NCI-H1092 (cell line): ENCODE measurements around the gene STK32B.
"Not testable (repeated sequence)": the region's sequence is repeated elsewhere in the genome, so short reads cannot be mapped to it uniquely, and the experiment has no call there.

ENCODE experiments used
- DNase-seq: peaks from one replicate; lab custom pipeline; 2025; lab: John Stamatoyannopoulos, UW

Gene STK32B

DNA sequence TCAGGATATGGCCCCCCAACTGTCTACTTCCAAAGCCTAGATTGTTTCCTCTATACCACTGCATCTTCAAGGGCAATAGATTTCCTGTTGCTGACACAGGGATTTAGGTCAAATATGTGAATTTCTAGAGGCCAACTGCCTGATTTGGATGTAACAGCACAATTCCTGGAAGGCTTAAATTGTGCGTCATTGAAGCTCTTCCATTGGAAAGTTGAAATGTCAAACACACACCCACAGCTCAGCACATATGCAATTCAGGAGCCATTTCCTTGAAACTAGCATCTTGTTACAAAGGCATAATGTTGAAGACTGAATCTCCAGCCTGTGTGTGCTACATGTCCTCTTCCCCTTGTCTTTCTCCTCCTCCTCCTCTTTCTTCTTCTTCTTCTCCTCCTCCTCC, 158.6 kb downstream of the STK32B start:
- DNase-seq: no peak

DNA sequence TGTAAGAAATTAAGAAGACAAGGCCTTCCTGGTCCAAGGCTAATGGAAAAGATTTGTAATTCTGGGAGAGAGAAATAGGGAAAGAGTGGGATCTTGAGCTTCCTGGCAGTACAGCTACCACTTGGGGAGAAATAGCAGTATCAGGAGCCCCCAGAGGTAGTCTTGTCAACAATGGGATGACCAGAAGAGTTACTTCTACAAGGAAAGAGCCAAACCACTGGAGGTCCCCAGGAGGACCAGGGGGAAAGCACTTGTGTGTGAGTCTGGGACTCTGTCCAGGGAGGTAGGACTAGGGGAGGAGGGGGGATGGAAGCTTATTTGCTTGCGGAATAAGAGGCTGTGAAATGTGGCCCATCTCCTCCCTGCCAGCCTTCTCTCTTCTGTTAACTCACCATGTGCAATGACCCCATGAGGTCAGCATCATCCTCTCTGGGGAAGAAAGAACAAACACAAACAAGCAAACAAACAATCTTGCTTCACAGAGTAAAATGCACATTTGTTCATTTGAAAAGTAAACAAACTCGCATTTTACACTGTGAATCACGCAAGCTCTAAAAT, 160.1 kb downstream of the STK32B start:
- no peak for DNase-seq

DNA sequence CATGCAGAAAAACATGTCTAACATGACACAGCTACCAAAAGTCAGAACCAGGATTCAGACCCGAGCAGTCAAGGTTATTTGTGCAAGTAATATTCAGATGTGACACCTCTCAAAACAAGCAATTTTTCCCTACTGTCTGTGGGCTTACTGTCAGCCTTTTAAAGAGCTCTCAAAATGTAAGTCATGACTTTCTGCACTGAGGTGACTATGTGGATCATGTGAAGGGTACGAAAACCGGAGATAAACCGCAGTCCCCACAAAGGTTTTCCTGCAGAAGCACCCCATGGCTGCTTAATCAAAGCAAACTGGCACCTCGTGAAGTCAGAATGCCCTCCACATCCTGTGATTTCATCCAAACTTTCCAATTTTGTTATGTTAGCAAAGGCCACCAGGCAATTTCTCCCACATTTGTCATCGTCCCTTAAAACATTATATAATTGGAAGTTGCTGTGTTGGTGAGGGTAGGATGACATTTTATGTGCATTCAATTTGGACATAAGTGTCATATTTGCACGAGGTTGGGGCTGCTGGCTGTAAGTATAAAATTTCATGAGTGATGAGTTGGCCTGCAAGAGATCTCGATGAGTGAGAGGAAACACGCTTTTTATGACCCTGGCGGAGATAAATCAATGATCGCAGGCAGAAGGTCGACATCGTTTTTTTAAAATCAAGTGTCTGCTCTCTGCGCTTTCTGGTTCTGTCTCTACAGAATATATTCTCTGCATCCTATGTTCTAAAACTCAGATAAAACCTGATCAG, 161.2 kb downstream of the STK32B start:
- DNase-seq: peak; percentile 29

DNA sequence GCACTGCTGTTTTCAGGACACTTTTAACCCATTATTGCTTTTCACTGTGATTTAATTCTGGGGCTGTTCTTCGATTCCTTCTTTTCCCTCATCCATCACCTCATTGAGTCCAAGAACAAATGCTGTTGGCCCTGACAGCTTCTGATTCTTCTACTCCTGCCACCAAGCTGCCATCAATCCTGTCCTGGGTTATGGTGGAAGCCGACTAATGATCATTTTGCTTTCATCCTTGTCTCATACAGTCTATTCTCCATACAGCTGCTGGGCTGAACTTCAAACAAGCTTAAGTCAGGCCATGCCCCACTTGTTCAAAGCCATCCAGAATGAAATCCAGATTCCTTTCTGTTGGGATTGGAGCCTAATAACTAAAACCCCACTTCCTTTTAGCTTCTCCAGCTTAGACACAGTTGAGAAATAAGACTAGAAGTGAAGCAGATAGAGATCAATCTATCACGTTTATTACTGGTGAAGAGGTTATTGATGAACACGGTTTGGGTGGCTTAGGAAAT, 161.9 kb downstream of the STK32B start:
- DNase-seq: peak; percentile 11

DNA sequence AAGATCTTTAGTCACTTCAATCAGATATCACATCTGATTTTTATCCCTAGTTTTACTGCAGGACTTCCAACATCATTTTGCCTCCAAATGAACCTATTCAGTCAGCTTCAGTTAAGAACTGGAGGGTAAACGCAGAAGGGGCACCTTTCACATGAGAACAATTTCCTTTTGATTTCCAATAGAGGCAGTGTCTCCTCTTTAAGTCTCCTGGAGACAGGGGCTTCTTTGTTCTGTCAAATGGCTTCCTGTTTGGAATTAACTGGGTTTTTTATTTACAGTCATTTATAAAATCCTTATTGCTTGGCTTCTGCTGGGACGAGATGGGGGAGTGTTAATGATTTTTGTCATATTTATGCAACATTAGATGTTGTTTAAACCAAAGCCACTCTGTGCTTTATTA, 164.0 kb downstream of the STK32B start:
- no peak for DNase-seq

DNA sequence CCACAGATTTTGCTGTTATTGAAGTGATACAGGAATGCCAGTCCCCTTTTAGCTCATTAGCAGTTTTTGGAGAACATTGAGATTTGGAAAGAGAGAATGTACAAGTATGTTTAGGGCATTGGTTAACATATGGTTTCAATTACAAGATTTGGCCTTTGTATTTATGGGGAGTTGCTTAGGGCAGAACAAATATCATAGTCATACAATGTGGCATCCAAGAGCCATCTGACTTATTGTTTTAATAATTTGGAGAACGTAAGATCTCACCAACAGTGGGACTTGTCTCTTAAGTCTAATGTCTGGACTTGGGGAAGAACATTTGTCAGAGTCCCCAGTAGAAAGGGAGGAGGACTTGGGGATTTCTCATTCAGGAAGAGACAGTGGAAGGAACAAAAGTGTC, 166.1 kb downstream of the STK32B start:
- no peak for DNase-seq

DNA sequence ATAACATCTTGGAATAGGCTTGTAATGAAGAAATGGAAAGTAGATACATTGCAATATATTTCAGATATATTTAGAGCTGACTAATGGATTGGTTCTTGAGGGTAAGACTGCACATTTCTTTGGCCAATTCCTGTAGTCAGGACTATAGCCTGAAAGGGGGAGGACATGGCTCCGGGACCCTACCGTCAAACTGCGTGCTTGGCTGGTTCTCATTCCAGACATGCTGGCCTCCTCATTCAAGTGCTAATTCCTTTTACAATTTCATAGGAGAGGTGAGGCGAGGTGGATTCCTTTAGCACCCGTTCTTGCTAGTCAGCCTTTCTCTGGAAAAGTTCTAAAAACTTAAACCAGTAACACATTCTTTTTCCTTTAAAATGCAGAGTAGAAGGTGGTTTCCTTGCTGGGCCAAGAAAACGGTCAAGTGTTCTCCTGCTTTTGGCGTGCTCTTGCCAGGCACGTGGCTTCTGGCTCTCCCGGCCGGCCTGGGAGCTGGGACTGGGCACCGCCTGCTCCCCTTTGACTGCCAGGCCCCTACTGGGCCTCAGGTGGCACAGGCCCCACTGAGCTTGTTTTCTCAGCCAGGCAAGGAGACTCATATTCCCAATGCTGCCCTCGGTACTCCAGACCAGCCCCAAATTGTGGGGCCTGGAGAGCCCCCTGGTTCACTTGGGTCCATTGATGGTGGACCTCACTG, 167.2 kb downstream of the STK32B start:
- DNase-seq: no peak

DNA sequence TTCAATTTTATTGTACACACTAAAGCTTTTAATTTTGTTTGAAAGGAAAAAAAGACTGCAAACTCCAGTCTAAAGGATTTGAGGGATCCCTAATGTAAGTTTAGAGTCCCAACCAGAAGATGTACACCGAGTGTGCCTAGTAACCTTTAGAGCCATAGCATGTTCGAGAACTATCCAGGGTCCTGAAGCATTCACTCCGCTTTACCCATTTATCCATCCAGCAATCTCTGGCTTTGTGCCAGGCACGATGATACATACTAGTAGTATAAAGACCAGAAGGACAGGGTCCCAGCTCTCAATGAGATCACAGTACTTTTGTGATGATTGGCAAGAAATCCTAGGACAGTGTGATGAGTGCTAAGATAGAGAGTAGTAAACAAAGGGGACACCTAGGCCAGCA, 168.7 kb downstream of the STK32B start:
- DNase-seq: no peak

DNA sequence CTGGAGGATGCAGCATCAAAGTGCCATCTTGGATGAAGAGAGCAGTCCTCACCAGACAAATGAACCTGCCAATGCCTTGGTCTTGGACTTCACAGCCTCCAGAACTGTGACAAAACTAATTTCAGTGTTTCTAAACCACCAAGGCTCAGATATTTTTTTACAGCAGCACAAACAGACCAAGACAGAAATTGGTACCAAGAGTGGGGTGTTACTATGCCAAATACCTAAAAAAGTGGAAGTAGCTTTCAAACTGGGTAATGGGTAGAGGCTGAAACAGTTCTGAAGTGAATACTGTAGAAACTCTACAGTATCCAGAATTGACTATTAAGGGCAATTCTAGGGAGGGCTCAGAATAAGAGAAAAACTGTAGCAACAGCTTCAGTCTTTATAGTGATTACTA, 170.8 kb downstream of the STK32B start:
- DNase-seq: no peak

DNA sequence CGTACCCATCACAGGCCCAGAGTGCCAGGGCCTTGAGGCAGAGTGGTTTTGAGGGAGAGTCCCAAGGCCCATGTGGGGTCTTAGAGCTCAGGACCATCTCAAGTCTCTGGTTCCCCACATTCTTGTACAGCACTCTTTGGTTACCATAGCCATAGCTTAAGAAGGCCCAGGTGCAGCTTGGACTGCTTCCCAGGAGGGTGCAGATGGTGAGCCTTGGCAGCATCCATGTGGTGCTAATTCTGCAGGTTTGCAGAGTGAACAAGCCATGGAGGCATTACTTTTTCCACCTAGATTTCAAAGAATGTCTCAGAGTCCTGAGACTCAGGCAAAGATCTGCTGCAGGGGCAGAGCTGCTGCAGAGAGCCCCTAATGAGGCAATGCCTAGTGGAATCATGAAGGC, 171.7 kb downstream of the STK32B start:
- DNase-seq: no peak

DNA sequence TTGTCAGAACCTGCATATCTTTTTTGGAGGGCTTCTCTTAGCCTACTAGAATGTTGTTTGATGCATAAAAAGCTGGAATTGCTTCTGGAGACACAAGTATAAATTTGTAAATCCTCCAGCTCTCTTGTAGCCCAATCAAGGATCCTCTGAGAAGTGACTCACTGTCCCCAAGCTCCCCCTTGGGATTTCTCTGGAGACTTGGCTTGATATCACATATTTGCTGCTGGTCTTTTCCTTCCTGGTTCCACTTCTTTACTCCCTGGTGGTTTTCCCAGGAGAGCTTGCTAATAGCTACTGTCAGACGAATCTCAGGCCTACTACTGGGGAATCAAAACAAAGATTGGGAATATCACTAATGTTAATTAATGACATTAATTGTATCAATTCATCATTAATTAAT, 173.1 kb downstream of the STK32B start:
- DNase-seq: no peak

DNA sequence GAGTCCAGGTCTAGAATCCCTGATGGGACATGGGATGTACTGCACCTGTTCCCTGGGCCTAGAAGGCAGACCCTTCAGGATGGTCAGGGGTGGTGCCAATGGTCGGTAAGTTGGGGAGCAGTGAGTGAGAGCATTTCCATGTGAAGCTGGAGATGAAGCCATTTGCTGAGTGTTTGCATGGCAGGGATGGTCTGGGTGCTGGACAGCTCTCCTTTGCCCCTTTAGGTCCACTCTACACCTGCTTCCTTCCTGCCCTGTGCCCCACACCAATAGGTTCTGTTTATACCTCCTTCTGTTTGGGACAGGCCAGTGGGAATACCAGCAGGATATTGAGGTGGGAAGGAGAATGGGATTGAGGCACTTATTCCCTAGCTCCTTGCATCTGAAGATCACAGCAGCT, 181.3 kb downstream of the STK32B start:
- DNase-seq: no peak

DNA sequence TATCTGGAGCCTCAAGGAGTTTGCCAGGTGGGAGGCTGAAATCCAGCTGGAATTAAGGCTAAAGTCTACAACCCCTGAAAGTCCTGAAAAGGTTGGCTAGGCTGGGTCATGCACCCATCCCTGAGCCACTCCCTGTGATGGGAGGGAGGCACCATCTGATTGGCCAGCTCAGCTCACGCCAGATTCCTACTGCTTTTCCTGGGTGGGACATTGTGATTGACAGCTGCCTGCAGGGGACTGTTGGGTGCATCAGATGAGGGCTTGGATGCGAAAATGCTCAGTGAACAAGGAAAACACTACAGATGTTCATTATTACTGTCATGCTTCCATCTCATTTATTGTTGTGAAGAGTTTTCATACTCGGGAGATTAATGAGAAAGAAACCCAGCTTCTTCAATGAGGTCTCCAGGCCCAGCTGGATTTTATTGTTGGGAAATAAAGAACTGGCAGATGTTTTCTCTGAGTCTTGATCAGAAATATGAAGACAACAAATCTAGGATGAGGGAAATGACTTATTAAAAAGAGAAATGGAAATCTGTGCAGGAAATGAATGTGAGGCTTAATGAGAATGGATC, 185.9 kb downstream of the STK32B start:
- DNase-seq: no peak

DNA sequence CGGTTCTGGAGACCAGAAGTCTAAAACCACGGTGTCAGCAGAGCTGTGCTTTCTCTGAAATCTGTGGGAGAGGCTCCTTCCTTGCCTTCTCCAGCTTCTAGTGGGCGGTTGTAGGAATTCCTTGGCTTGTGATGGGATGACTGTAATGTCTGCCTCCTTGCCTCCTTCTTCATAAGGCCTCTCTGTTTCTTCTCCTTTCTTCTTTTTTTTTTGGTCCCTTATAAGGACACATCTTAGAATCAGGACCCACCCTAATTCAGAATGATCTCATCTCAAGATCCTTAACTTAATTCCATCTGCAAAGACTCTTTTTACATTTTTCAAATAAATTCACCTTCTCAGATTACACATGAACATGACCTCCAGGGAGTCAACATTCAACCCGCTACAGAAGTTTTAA, 186.9 kb downstream of the STK32B start:
- no peak for DNase-seq

DNA sequence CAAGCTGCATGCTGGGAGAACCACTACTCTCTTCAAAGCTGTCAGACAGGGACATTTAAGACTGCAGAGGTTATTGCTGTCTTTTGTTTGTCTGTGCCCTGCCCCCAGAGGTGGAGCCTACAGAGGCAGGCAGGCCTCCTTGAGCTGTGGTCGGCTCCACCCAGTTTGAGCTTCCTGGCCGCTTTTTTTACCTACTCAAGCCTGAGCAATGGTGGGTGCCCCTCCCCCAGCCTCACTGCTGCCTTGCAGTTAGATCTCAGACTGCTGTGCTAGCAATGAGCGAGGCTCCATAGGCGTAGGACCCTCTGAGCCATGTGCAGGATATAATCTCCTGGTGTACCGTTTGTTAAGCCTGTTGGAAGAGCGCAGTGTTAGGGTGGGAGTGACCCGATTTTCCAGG, 195.8 kb downstream of the STK32B start:
- not testable (repeated sequence) for DNase-seq

DNA sequence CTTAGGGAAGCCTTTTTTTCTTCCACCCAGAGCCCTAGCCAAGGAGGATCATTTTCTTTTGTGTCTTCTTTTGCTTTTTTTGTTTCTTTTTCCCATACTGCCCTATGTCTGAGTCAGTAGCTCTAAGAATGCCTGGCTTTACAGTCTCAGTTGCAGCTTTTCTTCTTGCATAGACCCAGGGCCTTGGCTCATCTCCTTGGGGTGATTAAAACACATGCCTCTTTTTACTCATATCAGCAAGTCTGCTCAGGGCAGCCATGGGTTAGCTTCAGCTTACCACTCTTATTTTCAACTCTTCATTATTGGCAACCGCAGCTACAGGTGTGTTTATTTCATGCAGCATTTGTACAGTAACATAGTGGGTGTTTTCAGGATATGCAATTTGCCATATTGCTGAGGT, 196.5 kb downstream of the STK32B start:
- DNase-seq: no peak

DNA sequence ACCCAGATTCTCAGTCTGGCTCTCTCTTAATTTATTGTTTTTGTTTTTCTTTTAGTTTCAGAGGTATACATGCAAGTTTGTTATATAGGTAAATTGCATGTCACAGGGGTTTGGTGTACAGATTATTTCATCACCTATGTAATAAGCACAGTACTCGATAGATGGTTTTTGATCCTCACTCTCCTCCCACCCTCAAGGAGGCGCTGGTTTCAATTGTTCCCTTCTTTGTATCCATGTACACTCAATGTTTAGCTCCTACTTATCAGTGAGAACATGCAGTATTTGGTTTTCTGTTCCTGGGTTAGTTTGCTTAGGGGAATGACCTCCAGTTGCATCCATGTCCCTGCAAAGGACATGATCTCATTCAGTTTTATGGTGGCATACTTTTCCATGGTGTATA, 198.4 kb downstream of the STK32B start:
- DNase-seq: no peak

DNA sequence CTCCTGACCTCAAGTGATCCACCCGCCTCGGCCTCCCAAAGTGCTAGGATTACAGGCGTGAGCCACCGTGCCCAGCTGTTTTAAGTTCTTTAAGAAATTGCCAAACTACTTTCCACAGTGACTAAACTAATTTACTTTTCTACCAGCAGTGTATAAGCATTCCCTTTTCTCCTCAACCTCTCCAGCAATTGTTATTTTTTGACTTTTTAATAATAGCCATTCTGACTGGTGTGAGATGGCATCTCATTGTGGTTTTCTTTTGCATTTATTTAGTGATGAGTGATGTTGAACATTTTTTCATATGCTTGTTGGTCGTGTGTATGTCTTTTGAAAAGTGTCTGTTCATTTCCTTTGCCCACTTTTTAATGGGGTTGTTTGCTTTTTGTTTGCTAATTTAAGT, 199.3 kb downstream of the STK32B start:
- not testable (repeated sequence) for DNase-seq

DNA sequence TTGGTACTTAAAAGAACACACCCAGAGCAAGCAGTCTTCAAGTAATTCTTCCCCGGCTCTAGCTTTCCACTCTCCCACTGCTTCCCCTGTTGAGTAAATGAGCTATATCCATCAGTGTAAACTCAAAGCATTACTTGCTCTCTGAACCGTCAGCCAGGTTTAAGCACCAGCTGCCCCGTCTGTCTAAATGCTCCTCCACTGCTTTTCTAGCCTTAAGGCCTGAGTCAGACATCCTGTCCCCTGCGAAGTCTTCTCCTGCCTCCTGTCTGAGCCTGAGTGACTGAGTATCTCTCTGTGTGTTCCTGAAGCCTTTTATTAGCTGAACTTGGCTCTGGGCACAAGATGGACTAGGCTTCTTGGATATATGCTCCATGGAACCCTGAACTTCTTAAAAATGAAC, 205.1 kb downstream of the STK32B start:
- DNase-seq: no peak

DNA sequence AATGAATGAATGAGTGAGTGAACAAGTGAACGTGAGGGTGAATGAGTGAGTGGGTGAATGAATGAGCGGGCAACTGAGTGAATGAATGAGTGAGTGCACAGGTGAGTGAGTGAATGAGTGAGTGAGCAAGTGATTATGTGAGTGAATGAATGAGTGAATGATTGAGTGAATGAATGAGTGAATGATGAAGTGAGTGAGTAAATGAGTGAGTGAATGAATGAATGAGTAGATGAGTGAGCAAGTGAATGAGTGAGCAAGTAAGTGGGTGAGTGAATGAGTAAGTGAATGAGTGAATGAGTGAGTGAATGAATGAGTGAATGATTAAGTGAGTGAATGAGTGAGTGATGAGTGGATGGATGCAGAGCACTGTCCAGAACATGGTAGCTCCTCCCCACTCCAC, 205.8 kb downstream of the STK32B start:
- DNase-seq: no peak

DNA sequence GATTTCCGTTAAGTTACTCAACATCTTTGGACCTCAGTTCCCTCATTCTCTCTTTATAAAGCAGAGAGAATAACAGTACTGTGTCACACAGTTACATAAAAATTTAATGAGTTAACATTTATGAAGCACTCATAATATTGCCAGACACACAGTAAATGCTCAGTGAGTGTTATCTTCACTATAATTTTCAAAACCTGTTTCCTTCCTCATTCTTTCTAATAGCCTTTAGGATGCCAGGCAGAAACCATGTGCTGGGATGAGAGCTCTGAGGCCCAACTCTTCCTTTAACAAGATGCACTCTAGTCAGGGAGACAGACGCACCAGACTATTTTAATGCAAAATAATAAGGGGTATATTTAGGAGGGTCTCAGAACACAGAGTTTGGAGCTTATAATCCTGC, 208.2 kb downstream of the STK32B start:
- no peak for DNase-seq

DNA sequence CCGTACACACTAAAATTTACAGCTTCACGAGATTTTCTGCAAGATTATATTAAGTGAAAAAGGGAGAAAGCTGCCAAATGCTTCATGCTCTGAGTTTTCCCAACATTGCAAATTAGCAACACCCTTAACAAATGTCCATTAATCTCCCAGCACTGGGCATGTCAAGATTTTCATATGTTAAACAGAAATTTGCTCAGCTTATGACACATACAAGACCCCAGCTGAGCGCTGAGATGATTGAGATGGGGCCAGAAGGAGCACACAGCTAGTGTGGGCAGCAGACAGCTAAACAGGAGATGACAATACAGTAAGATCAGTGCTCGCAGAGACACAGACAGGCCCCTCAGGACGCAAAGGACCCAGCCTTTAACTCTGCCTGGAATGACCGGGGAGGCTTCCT, 208.8 kb downstream of the STK32B start:
- no peak for DNase-seq

DNA sequence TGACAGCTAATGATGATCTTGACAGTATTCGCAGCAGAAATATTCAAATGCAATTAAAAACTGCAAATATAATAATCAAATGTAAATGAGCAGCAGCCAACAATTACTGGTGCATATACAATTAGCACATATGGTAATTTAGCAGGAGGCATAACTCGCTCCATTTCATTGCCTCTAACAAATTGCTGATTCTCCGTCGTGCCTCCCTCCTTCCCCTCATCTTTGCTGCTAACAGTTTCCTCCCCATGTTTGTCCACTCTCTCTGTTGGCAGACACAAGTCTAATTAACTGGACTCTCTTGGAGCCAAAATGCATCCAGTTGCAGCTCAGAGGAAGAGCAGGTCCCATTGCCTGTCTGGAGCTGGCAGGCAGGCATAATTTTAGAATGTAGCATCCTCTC, 210.6 kb downstream of the STK32B start:
- DNase-seq: no peak
